ENCODE results near the gene FLOT1. TPM values are rescaled to one million over a fixed set of nuclear protein-coding genes. Genes with fewer than 3 reads are reported as not detected.

The FLOT1 gene
- total and polyA plus RNA-seq, 2 of the 13 experiments (the other 11 are each of a cell fraction or from before 2014, with no cell fraction given): 82.3 to 130 TPM

GRCh38 chr6:30741789-30742315 lies 635 bp downstream of the FLOT1 start (continued):
- TF ChIP-seq ELK4 (CRISPR knock-in tag; IDR thresholded peaks at IDR 0.05; ENCODE audit: borderline replicate concordance): peak; percentile 65
- no peak for TF ChIP-seq THYN1 (CRISPR knock-in tag; IDR thresholded peaks at IDR 0.05; ENCODE audit: borderline replicate concordance, low read depth)
- TF ChIP-seq MLXIP (CRISPR knock-in tag; IDR thresholded peaks at IDR 0.05; ENCODE audit: borderline replicate concordance): 0 out of 2 replicates have a peak, but pooled peaks have one; percentile 11
- TF ChIP-seq ATF6 (CRISPR knock-in tag; conservative IDR thresholded peaks at IDR 0.05): no peak
- TF ChIP-seq RAD51 (IDR thresholded peaks at IDR 0.05; ENCODE audit: borderline replicate concordance): no peak
- 0 out of 2 replicates have a peak, but pooled peaks have one; percentile 10 for TF ChIP-seq FOXO1 (CRISPR knock-in tag; IDR thresholded peaks at IDR 0.05)
- no peak for TF ChIP-seq RFXAP (CRISPR knock-in tag; IDR thresholded peaks at IDR 0.05; ENCODE audit: borderline replicate concordance)
- 0 out of 2 replicates have a peak, but pooled peaks have one; percentile 26 for TF ChIP-seq ZNF256 (CRISPR knock-in tag; conservative IDR thresholded peaks at IDR 0.05)
- no peak for TF ChIP-seq ZNF224 (CRISPR knock-in tag; IDR thresholded peaks at IDR 0.05)
- TF ChIP-seq U2AF1 (optimal IDR thresholded peaks at IDR 0.05; ENCODE audit: low read depth, low read length): no peak
- TF ChIP-seq ZNF562 (CRISPR knock-in tag; IDR thresholded peaks at IDR 0.05; ENCODE audit: borderline replicate concordance): no peak
- TF ChIP-seq EEA1 (CRISPR knock-in tag; IDR thresholded peaks at IDR 0.05; ENCODE audit: borderline replicate concordance): peak; percentile 9; the same call in 1 of the 2 replicates
- no peak for TF ChIP-seq ZBTB37 (CRISPR knock-in tag; IDR thresholded peaks at IDR 0.05)
- no peak for TF ChIP-seq HIC2 (CRISPR knock-in tag; IDR thresholded peaks at IDR 0.05; ENCODE audit: low read depth)
- no peak for TF ChIP-seq NFRKB (IDR thresholded peaks at IDR 0.05)
- no peak for TF ChIP-seq MAX (IDR thresholded peaks at IDR 0.05)
- 0 out of 2 replicates have a peak, but pooled peaks have one; percentile 39 for TF ChIP-seq ZNF597 (CRISPR knock-in tag; IDR thresholded peaks at IDR 0.05)
- TF ChIP-seq MTF1 (CRISPR knock-in tag; IDR thresholded peaks at IDR 0.05): no peak; the same call in 1 of the 2 replicates
- no peak for TF ChIP-seq AKAP8 (CRISPR knock-in tag; IDR thresholded peaks at IDR 0.05)
